ENCODE results near the gene TRAK2. TPM values are rescaled to one million over a fixed set of nuclear protein-coding genes. Genes with fewer than 3 reads are reported as not detected.

Gene TRAK2
- total RNA-seq, 1 experiment from 2014 or later, result 15.2 TPM

DNA sequence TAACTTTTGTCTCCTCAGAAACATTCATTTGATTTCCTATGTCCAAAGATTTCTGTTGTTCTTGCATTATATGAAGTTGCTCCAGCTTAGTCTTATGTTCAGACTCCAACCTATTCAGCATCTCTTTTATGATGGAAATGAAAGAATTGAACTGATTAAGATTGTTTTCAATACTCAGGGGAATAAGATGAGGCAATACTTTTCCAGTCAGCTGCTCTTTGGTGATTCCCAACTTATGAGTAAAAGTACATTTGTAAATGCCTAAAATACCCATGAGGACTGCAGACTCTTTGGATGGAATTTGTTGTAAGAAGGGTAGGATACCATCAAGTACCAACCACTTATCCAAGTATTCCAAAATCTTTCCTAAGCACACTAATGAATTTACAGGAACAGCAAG is 39.8 kb downstream of the TRAK2 start:
- Histone ChIP-seq H3K4me2 (ENCODE audit: low read length) (no peak overlapping the region), H3K79me2 (ENCODE audit: insufficient read depth, low read length) (no peaks in the 10 kb centered on the region), H3K27ac (ENCODE audit: low read depth, low read length) (no peak overlapping the region), H3K9me3 (ENCODE audit: control insufficient read depth in 1 of 2, insufficient read depth in 1 of 2, low read depth in 1 of 2, low read length in 2 of 2) (no peaks in the 10 kb centered on the region), H3K9ac (ENCODE audit: low read length) (no peak overlapping the region), H2AFZ (ENCODE audit: low read depth, low read length, poor library complexity, severe bottlenecking) (no peak overlapping the region), H3K27me3 (ENCODE audit: insufficient read depth, low read length) (no peaks in the 10 kb centered on the region), H4K20me1 (ENCODE audit: insufficient read depth) (no peaks in the 10 kb centered on the region), H3K4me3 (replicated peaks in 1 of 2; ENCODE audit: low read depth in 1 of 2, low read length in 2 of 2) (no peak overlapping the region), H3K4me1 (ENCODE audit: control insufficient read depth in 1 of 2, insufficient read depth in 2 of 2, low read length in 2 of 2) (peaks cover 4 to 16% of the 10 kb centered on the region in 2 experiments; a peak in 3 of 4 replicates), H3K9me2 (ENCODE audit: insufficient read depth) (0 out of 2 replicates have a peak, but pooled peaks cover 3% of the 10 kb centered on the region), H3K36me3 (ENCODE audit: control insufficient read depth in 1 of 2, insufficient read depth in 2 of 2, low read length in 2 of 2) (no peaks in the 10 kb centered on the region)
- ChIA-PET RAD21 (ENCODE audit: low non-redundant PET in 1 of 2, low total read pairs in 2 of 2, uncharacterized antibody in 2 of 2, unreplicated experiment in 2 of 2) (no interaction called here), POLR2A (no interaction called here), CTCF (no interaction called here)
- BruUV-seq (replicated peaks), result no TSS peak
- ATAC-seq (no peak), DNase-seq (ENCODE audit: low read depth, low spot score) (no peak)
- intact Hi-C loops (cut with micrococcal nuclease), result no loop called here
- TF ChIP-seq SIN3A (IDR thresholded peaks at IDR 0.05; ENCODE audit: low read depth), result no peak
- TF ChIP-seq, protein P1, sequence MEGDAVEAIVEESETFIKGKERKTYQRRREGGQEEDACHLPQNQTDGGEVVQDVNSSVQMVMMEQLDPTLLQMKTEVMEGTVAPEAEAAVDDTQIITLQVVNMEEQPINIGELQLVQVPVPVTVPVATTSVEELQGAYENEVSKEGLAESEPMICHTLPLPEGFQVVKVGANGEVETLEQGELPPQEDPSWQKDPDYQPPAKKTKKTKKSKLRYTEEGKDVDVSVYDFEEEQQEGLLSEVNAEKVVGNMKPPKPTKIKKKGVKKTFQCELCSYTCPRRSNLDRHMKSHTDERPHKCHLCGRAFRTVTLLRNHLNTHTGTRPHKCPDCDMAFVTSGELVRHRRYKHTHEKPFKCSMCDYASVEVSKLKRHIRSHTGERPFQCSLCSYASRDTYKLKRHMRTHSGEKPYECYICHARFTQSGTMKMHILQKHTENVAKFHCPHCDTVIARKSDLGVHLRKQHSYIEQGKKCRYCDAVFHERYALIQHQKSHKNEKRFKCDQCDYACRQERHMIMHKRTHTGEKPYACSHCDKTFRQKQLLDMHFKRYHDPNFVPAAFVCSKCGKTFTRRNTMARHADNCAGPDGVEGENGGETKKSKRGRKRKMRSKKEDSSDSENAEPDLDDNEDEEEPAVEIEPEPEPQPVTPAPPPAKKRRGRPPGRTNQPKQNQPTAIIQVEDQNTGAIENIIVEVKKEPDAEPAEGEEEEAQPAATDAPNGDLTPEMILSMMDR (IDR thresholded peaks at IDR 0.05 in 2 of 3, conservative IDR thresholded peaks at IDR 0.05 in 1 of 3; ENCODE audit: borderline replicate concordance in 1 of 3, insufficient read depth in 1 of 3, low read depth in 2 of 3, low read length in 2 of 3), result no peak
- TF ChIP-seq FOSL1 (IDR thresholded peaks at IDR 0.05; ENCODE audit: low read depth), result no peak
- TF ChIP-seq EZH2phosphoT487 (IDR thresholded peaks at IDR 0.05; ENCODE audit: borderline replicate concordance), result no peak
- TF ChIP-seq POLR2A (IDR thresholded peaks at IDR 0.05; ENCODE audit: borderline replicate concordance, extremely low read depth, insufficient read depth, insufficient read length), result no peak
- TF ChIP-seq TCF7L2 (IDR thresholded peaks at IDR 0.05; ENCODE audit: borderline replicate concordance, extremely low read depth, insufficient read depth, insufficient read length), result no peak
- no peak for TF ChIP-seq EGR1 (IDR thresholded peaks at IDR 0.05; ENCODE audit: low read depth)
- no peak for TF ChIP-seq EZH2 (IDR thresholded peaks at IDR 0.05)
- no peak for TF ChIP-seq SRF (IDR thresholded peaks at IDR 0.05; ENCODE audit: low read depth)
- TF ChIP-seq YY1 (IDR thresholded peaks at IDR 0.05; ENCODE audit: extremely low read depth, insufficient replicate concordance, low read depth, low read length), result no peak
- TF ChIP-seq CEBPB (IDR thresholded peaks at IDR 0.05; ENCODE audit: low read depth), result no peak
- no peak for TF ChIP-seq POLR2AphosphoS5 (IDR thresholded peaks at IDR 0.05; ENCODE audit: low read depth, low read length)
- no peak for TF ChIP-seq RAD21 (IDR thresholded peaks at IDR 0.05; ENCODE audit: low read depth)
- TF ChIP-seq CBX3 (IDR thresholded peaks at IDR 0.05; ENCODE audit: low read depth), result no peak
- no peak for TF ChIP-seq ZNF274 (IDR thresholded peaks at IDR 0.05; ENCODE audit: low read depth, low read length)
